Gastrocnemius medialis (tissue), 4 donors: ENCODE data around the gene MAP3K7.

Experiments used
- POLR2A ChIP-seq, 2 donors: fragments of 450-650 bp; IDR thresholded peaks; one replicate each; pipeline ENCODE4 v1.6.1; 2017; ENCODE audit warnings: antibody characterized with exemption in 2 of 2, mild to moderate bottlenecking in 2 of 2, moderate library complexity in 2 of 2
- TF ChIP-seq, protein P1 (sequence below), 5 experiments: fragments of 450-650 bp in 3 of 5; fragments of 200-600 bp in 2 of 5; sonication (generic) in 2 of 5; IDR thresholded peaks in 4 of 5; conservative IDR thresholded peaks in 1 of 5; 1 replicate in 4 of 5; 2 replicates in 1 of 5; pipeline ENCODE4 v1.5.1; 2016 to 2019; ENCODE audit warnings: antibody characterized with exemption in 5 of 5, mild to moderate bottlenecking in 3 of 5, moderate library complexity in 3 of 5

DNA sequence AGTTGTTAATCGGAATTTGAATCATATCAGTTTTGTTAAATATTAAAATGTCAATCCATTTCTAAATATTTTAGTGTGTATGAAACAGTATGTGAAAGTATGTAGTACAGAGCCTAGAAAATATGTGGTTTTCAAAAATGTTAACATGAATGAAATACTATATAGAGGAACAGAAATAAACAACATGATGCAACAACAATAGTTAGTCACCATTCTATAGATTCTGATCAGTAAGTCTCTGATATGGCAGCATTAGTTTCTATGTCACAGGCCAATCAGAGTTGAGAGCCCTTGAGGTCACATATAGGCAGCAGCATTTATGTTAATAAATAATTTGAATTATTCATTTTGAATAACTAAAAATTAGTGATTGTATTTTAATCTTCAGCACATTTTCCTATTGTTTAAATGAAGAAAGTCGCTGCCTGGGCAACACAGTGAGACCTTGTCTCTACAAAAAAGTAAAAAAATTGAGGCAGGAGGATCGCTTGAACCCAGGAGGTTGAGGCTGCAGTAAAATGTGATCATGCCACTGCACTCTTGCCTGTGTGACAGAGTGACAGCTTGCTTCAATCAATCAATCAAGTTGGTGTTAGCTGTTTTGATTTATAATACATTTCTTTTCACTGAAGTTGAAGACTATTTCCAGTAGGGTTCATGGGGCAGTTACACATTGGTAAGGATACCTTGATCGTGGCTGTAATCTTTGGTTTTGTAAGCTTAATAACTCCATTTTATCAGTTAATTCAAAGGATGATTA is 11.5 kb upstream of the MAP3K7 start:
- TF ChIP-seq, protein P1, sequence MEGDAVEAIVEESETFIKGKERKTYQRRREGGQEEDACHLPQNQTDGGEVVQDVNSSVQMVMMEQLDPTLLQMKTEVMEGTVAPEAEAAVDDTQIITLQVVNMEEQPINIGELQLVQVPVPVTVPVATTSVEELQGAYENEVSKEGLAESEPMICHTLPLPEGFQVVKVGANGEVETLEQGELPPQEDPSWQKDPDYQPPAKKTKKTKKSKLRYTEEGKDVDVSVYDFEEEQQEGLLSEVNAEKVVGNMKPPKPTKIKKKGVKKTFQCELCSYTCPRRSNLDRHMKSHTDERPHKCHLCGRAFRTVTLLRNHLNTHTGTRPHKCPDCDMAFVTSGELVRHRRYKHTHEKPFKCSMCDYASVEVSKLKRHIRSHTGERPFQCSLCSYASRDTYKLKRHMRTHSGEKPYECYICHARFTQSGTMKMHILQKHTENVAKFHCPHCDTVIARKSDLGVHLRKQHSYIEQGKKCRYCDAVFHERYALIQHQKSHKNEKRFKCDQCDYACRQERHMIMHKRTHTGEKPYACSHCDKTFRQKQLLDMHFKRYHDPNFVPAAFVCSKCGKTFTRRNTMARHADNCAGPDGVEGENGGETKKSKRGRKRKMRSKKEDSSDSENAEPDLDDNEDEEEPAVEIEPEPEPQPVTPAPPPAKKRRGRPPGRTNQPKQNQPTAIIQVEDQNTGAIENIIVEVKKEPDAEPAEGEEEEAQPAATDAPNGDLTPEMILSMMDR (IDR thresholded peaks at IDR 0.05 in 4 of 5, conservative IDR thresholded peaks at IDR 0.05 in 1 of 5): no peak
- no peak for TF ChIP-seq POLR2A (IDR thresholded peaks at IDR 0.05)
